K562 (cell line): ENCODE measurements around the gene ZMYM4. TPM values are rescaled to one million over a fixed set of nuclear protein-coding genes. Genes with fewer than 3 reads are reported as not detected.

Source experiments
- ATAC-seq: fragments of 200-7000 bp; cut with Tn5 transposase; 3 replicates; pipeline ENCODE4 v1.9.1; 2020; ENCODE audit warnings: moderate library complexity
- BruUV-seq: library from RNA; stranded (reverse); fragments of 400-500 nt; replicated peaks from 2 replicates; lab custom pipeline; 2021; lab: Mats Ljungman, UMichigan
- CTCF ChIA-PET: fragments of 300-600 bp; formaldehyde crosslinking; extraction: SDS; loops from one replicate; lab custom pipeline; 2021; ENCODE audit warnings: low intra/inter-chr PET ratio; lab: Yijun Ruan, JAX
- POLR2A ChIA-PET: fragments of 300-600, 350-650 bp; sonication (Branson Sonifier 250); formaldehyde crosslinking; extraction: SDS; loops from one replicate; lab custom pipeline; 2021; ENCODE audit warnings: antibody characterized with exemption, inconsistent platforms; lab: Yijun Ruan, JAX
- DNase-seq, 4 experiments: peaks; one replicate each; pipeline versions ENCODE4 v3.0.0 to v3.0.0-alpha.2; 2011 to 2018; ENCODE audit warnings: low spot score in 3 of 4, mixed read lengths in 3 of 4; ENCODE audit errors: extremely low read depth in 1 of 4
- FAIRE-seq: peaks from 2 replicates; lab custom pipeline; 2011; peaks lifted over from hg19 to GRCh38; lab: Jason Lieb, UNC
- H2AFZ ChIP-seq: 2 replicates; pipeline ENCODE4 v1.6.0; 2011; ENCODE audit warnings: low read depth, low read length, control low read depth, inconsistent platforms
- H3K27ac ChIP-seq: fragments of 200-600 bp; 3 replicates; pipeline ENCODE4 v1.8.0; 2011; ENCODE audit warnings: low read depth, mild to moderate bottlenecking, control low read depth, inconsistent platforms, low read length, moderate library complexity, mixed read lengths; ENCODE audit errors: extremely low read depth
- H3K27me3 ChIP-seq, 2 experiments: fragments of 300-600 bp in 1 of 2; 2 replicates in 1 of 2; 3 replicates in 1 of 2; pipeline versions ENCODE4 v1.6.0 to v1.8.0; 2011; ENCODE audit warnings: inconsistent platforms in 2 of 2, low read length in 2 of 2, mild to moderate bottlenecking in 1 of 2, mixed read lengths in 1 of 2, moderate library complexity in 1 of 2; ENCODE audit not compliant: control insufficient read depth in 2 of 2, insufficient read depth in 2 of 2
- H3K36me3 ChIP-seq: fragments of 300-600 bp; 3 replicates; pipeline ENCODE4 v1.8.0; 2011; ENCODE audit warnings: mild to moderate bottlenecking, low read length, inconsistent platforms; ENCODE audit not compliant: control insufficient read depth, insufficient read depth
- H3K4me1 ChIP-seq, 2 experiments: fragments of 200-600 bp in 1 of 2; replicated peaks in 1 of 2; 2 replicates in 1 of 2; 3 replicates in 1 of 2; pipeline versions ENCODE4 v1.5.1 to v1.8.0; 2011; ENCODE audit warnings: inconsistent platforms in 2 of 2, low read length in 2 of 2, mild to moderate bottlenecking in 1 of 2, mixed read lengths in 1 of 2, moderate library complexity in 1 of 2; ENCODE audit not compliant: control insufficient read depth in 2 of 2, insufficient read depth in 2 of 2
- H3K4me2 ChIP-seq: 2 replicates; pipeline ENCODE4 v1.6.1; 2011; ENCODE audit warnings: low read length, control low read depth, inconsistent platforms, mixed read lengths; ENCODE audit not compliant: insufficient read depth
- H3K4me3 ChIP-seq: fragments of 200-600 bp; sonication (generic), shearing (Covaris generic); 2 replicates; pipeline ENCODE4 v1.5.1; 2016; ENCODE audit warnings: control low read depth, inconsistent platforms
- H3K79me2 ChIP-seq: fragments of 200-600 bp; 3 replicates; pipeline ENCODE4 v1.8.0; 2011; ENCODE audit warnings: low read length, inconsistent platforms; ENCODE audit not compliant: control insufficient read depth, insufficient read depth
- H3K9ac ChIP-seq, 2 experiments: 2 replicates each; pipeline versions ENCODE4 v1.6.0 to v1.6.1; 2011; ENCODE audit warnings: low read depth in 2 of 2, low read length in 2 of 2, control low read depth in 1 of 2, inconsistent platforms in 1 of 2, mild to moderate bottlenecking in 1 of 2, mixed read lengths in 1 of 2; ENCODE audit not compliant: insufficient read depth in 1 of 2
- H3K9me1 ChIP-seq: one replicate; pipeline ENCODE4 v1.6.0; 2011; ENCODE audit warnings: inconsistent platforms, mild to moderate bottlenecking, low read length, moderate library complexity; ENCODE audit not compliant: control insufficient read depth, insufficient read depth
- H3K9me3 ChIP-seq: replicated peaks from 2 replicates; pipeline ENCODE4 v1.5.1; 2011; ENCODE audit warnings: low read depth, low read length, inconsistent platforms; ENCODE audit not compliant: control insufficient read depth, insufficient read depth
- H4K20me1 ChIP-seq: replicated peaks from 2 replicates; pipeline ENCODE4 v1.6.1; 2011; ENCODE audit warnings: low read length, inconsistent platforms, mixed read lengths; ENCODE audit not compliant: control insufficient read depth, insufficient read depth
- C11orf30 ChIP-seq: fragments of 450-650 bp; IDR thresholded peaks from 2 replicates; pipeline ENCODE4 v1.6.1; 2016; ENCODE audit warnings: low read depth, mild to moderate bottlenecking
- MAFG ChIP-seq: fragments of 450-650 bp; conservative IDR thresholded peaks from 2 replicates; pipeline ENCODE4 v1.6.1; 2016; ENCODE audit warnings: missing genetic modification characterization, missing compliant biosample characterization
- ZNF277 ChIP-seq: fragments of 250-450 bp; sonication (Bioruptor Pico); IDR thresholded peaks from 2 replicates; pipeline ENCODE4 v1.8.0; 2022; ENCODE audit warnings: inconsistent platforms, mild to moderate bottlenecking, moderate library complexity, borderline replicate concordance
- ZNF316 ChIP-seq: fragments of 450-650 bp; IDR thresholded peaks from 2 replicates; pipeline ENCODE4 v1.6.1; 2016
- WGBS: fragments of 100-300 bp; shearing (Covaris generic); methylation state at CpG from one replicate; pipeline ENCODE4 v1.1.6; 2016; ENCODE audit warnings: low coverage, mixed read lengths; ENCODE audit not compliant: insufficient coverage; ENCODE audit errors: missing lambda C conversion rate; 5-methylcytosine and 5-hydroxymethylcytosine counted together
- in situ Hi-C: fragments of 300-500 bp; cut with MboI; formaldehyde crosslinking; loops from 4 replicates; pipeline ENCODE4 v1.15.0; 2018; ENCODE audit warnings: inconsistent platforms, mixed read lengths
- intact Hi-C: fragments of 100-400 bp; cut with micrococcal nuclease; formaldehyde crosslinking; loops from 2 replicates; pipeline ENCODE4 v1.14.2; 2022
- polyA plus RNA-seq, 8 experiments: library from polyadenylated mRNA; depleted of rRNA in 4 of 8; stranded (reverse) in 5 of 8; unstranded in 3 of 8; fragments of >200 nt; fragmentation: Nextera tagmentation in 2 of 8; fragmentation: Illumina TruSeq in 1 of 8; extraction: Ambion mirVana in 2 of 8; extraction: Trizol in 1 of 8; gene quantifications; 2 replicates each; pipeline versions ENCODE4 v1.2.1 to v1.2.3, GENCODE V29; 2011 to 2014; ENCODE audit warnings: inconsistent platforms in 1 of 8, missing spikeins in 1 of 8
- total RNA-seq, 7 experiments: library from RNA; depleted of rRNA in 6 of 7; stranded (reverse); fragments of >200 nt in 6 of 7; fragmentation: Illumina TruSeq in 2 of 7; extraction: Trizol in 2 of 7; gene quantifications; 2 replicates each; pipeline versions ENCODE4 v1.2.1 to v1.2.3, GENCODE V29; 2011 to 2021; ENCODE audit warnings: low replicate concordance in 1 of 7

ZMYM4 gene
- total and polyA plus RNA-seq, 9 of the 15 experiments (the other 6 are each of a cell fraction or from before 2014, with no cell fraction given), result 15.2 to 77.2 (median 63.3) TPM

GRCh38 chr1:35259561-35259960 is 8.9 kb upstream of the ZMYM4 start:
- POLR2A ChIA-PET, result interaction anchor here (0.8 to 1.5 kb wide), 2 partner anchors 9 to 16 kb away, joined by 3 to 7 read pairs; partner anchors contain the start of gene ZMYM4
- H3K9me3 ChIP-seq, result no peaks in the 10 kb centered on the region
- in situ Hi-C loops (no loop called here), intact Hi-C loops (no loop called here)
- no peaks in the 10 kb centered on the region for H3K27me3 ChIP-seq
- CTCF ChIA-PET, result no interaction called here
- H3K79me2 ChIP-seq, result no peaks in the 10 kb centered on the region
- FAIRE-seq (no peak), DNase-seq (no peak), ATAC-seq (no peak)
- 0 out of 2 replicates have a peak, but pooled peaks have one; percentile 9 for TF ChIP-seq MAFG
- peak; percentile 31; the same call in 1 of the 2 replicates for TF ChIP-seq C11orf30
- peak; percentile 46; the same call in 1 of the 2 replicates for TF ChIP-seq ZNF316
- TF ChIP-seq ZNF277 (CRISPR knock-in tag), result no peak
- BruUV-seq, result no TSS peak
- no peak overlapping the region for H2AFZ ChIP-seq
- no peak overlapping the region for H3K9ac ChIP-seq
- H3K36me3 ChIP-seq, result no peaks in the 10 kb centered on the region
- H3K9me1 ChIP-seq, result no peaks in the 10 kb centered on the region
- peaks cover 0 to 13% of the 10 kb centered on the region in 2 experiments; a peak in 3 of 5 replicates for H3K4me1 ChIP-seq
- no peaks in the 10 kb centered on the region for H4K20me1 ChIP-seq
- no peak overlapping the region for H3K4me3 ChIP-seq
- no peak overlapping the region for H3K27ac ChIP-seq
- 94% methylated on average over 1 of the region's 1 CpG for WGBS
- no peak overlapping the region for H3K4me2 ChIP-seq
